Bone marrow (tissue), 2 donors: ENCODE measurements around the gene SEMA3B.
"Not testable (repeated sequence)": the region's sequence is repeated elsewhere in the genome, so short reads cannot be mapped to it uniquely, and the experiment has no call there.

Source experiments
- DNase-seq, 2 donors: peaks; one replicate each; lab custom pipeline; 2025; lab: John Stamatoyannopoulos, UW

SEMA3B gene

DNA sequence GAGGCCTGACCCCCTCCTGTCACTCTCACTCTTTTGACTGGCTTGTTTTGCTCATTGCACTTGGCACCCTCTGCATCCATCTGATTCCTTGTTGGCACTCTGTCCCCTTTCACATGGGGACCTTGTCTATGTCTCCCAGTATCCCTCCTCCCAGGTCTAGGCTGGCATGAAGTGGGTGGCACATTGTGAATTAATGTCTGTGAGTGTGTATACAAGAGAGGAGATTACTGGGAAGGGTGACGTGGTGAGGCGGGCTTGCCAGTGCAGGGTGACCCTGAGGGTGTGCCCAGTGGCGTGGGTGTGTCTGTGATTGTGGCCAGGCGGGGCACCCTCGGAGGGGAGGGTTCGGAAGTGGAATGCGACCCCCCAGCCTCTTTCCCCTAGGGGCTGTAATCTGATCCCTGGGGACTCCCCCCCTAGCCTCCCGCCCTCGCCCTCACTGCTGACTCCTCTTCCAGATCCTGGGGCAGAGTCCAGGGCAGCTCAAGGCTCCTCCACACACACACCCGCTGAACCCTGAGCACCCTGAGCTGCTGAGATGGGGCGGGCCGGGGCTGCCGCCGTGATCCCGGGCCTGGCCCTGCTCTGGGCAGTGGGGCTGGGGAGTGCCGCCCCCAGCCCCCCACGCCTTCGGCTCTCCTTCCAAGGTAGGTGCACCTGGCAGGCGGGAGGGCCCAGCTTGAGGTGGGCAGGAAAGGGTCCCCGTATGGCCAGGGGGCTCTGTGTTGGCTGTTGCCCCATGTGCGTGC, at the start of gene SEMA3B:
TSS of gene SEMA3B (plus strand) at position 445 of the 749 bp plus-strand sequence. CDS start at position 539, 94 bp downstream.
- no peak for DNase-seq

DNA sequence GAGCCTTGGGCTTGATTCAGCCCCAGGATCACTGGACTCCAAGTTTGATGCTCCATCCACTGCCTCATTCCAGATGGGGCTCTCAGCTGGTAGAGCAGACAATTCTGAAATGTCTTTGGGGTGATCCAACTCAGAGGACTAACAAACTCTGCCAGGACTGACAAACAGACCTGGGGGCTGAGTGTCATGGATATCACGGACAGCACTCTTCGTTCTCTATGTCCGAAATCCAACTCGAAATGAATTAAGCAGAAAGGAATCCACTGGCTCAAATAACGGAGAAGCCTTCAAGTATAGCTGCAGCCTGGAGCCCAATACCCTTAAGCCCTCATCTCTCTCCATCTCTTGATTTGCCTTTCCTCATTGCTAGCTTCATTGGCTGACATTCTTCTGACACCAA, 49.7 kb upstream of the SEMA3B start:
- no peak for DNase-seq

DNA sequence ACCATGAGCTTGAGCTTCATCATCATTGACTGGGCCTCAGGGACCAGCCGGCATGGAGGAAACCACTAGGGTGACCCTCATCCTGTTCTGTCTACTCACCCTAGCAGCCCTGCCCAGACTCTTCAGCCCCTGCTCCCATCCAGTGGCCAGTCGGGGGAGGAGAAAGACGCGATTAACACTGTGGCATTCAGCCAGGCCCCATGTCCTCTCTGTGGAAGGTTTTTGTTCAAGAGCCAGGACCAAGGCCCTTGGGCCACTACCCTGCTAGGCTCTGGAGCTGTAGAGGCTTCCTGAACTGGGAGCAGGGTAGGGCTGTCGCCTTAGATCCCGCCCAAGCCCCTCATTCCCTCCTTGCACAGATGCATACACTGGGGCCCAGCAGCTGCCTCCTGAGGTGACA, 48.8 kb upstream of the SEMA3B start:
- no peak for DNase-seq

DNA sequence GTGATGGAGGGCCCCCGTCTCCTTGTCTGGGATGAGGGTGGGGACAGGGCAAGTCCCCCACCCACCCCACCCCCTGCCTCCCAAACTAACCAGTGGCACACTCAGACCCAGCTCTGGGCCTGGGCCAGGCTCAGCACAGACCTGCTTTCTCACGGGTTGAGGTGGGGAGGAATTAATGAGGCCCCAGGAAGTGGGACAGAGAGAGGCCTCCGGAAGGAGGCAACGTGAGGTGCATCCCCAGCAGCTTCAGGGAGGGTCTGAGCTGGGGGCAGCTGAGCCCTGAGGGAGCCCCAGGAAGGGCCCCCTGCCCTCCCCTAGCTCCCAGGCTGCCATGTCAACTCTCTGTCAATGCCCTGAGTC, 47.9 kb upstream of the SEMA3B start:
- DNase-seq = no peak

DNA sequence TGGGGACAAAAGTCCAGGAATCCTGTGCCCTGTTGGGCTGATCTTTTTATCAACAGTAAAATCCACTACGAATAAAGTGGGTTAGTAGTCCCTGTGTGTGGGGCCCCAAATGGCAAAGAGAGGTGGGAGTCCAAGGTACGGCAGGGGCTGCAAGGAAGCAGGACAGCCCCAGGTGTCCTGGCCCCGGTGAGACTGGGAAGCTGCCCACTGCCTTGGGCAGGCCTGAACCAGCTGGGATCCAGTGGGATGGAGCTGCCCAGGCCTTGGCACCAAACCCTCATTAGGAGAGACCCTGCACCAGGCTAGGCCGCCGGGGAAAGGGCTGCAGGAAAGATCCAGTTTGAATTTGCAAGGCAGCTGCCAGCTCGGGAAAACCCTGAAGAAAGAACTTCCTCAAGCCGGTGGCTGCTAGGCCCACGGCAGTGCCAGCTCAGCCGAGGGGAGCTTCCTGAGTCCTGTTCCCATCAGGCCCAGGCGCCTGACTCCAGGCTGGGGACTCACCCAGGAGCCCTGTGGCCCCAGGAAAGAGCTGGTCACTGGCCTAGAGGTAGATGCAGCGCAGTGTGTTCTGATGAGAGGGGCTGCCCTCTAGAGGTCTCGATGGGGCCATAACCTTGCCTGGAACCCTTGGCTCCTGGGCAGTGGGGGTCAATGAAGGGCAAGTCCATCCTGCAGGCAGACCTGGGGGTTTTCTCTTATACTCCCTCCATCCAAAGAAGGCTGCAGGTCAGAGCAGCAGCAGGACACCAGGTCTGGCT, 47.4 kb upstream of the SEMA3B start:
- no peak for DNase-seq

DNA sequence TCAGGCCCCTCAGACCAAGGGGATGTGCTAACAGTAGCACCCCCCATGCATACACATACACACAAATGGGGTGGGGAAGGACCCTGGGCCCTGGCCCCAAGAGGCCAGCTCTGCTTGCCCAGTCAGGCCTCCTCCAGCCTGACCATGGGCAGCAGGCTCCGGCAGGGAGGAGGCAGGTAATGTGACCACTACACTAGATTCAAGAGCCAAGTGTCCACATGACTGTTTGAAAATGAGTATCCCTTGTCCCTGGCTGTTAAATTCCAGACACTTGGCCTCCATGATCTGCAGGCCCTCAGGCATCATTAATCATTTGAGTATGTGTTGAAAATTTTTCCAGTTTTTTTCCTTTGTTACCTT, 46.8 kb upstream of the SEMA3B start:
- no peak for DNase-seq

DNA sequence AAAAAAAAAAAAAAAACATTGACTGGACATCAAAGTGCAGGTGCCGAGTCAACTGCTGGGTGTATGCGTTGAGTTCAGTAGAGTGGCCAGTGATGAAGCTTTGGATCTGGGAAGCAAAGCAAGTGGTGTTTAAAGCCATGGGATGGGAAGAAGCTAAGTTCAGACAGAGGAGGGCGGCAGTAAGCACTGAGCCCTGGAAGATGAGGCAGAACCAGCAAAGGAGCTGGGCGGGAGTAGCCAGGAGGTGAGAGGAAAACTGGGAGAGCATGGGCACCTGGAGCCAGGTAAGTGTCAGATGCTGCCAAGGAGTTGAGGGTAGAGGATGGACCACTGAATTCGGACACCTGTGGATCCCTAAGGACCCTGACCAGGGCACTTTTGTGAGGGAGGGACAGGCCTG, 44.3 kb upstream of the SEMA3B start:
- DNase-seq = no peak

DNA sequence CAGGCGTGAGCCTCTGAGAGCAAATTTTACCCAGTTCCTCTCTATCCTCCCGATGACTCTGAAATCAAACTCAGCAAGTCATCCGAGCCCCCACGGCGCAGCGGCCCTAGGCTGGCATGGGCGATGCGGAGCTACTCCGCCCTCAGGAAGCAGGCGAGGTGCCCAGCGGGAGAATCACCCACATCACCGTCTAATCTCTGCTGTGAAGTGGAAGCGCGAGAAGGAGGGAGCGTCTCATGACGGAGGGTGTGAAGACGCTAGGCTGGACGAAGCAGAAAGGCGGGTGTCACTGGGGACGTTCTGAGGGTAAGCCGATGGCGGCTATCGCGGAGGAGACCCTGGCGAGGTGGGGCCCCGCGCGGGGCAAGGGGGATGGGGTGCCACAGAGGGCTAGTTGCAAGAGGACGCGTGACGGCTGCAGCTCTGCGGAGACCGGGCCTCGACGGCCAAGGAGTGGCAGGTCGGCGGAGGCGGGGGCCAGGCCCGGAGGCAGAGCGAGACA, 42.0 kb upstream of the SEMA3B start:
- no peak for DNase-seq

DNA sequence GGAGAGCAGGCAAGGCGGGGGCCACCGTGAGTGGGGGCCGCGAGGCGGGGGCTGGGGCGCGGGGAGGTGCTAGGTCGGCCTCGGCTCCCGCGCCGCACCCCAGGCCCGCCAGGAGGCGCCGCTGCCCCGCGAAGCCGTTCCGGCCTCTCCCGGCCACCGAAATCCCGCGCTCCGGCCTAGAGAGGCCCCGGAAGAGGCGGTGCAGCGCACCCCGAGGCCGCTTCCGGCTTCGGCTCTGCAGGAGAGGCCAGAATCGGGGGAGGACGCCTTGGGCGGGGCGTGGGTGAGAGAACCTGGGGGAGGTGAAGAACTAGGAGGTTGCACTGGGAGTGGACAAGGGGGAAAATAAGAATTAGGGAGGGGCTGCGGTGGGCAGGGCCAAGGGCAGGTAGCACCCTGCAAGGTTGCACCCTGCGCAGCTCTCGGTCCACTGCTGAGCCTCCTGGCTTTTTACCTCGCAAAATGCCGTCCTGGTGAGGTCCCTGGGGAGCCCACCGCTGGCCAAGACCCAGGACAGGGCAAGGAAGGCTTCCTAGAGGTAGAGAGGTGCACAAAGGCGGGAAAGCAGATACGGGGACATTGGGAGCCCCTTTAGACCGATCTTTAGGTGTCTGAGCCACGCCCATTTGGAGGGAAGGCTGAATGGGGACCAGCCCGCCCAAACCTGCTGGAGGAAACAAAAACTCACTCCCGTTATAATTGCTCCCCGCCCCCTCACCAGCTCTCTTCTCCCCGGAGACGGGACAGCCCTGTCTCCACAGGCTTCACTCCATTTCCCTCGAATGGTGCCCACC, 41.4 kb upstream of the SEMA3B start:
- peak; percentile 68 to 70 for DNase-seq

DNA sequence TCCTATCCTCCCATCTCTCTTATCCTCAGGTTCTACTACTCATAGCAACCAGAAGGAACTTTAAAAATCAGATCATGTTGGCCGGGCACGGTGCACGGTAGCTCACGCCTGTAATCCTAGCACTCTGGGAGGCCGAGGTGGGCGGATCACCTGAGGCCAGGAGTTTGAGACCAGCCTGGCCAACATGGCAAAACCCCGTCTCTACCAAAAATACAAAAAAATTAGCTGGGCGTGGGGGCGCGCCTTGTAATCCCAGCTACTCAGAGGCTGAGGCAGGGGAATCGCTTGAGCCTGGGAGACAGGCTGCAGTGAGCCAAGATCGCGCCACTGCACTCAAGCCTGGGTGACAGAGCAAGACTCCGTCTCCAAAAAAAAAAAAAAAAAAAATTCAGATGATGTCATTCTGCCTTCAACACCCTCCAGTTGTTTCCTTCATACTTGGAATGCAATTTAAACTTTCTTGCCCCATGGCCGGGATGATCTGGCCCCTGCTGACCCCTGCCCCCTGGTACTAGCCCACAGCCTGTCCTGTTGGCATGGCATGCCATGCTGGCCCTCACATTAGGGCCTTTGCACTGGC, 40.7 kb upstream of the SEMA3B start:
- not testable (repeated sequence) for DNase-seq

DNA sequence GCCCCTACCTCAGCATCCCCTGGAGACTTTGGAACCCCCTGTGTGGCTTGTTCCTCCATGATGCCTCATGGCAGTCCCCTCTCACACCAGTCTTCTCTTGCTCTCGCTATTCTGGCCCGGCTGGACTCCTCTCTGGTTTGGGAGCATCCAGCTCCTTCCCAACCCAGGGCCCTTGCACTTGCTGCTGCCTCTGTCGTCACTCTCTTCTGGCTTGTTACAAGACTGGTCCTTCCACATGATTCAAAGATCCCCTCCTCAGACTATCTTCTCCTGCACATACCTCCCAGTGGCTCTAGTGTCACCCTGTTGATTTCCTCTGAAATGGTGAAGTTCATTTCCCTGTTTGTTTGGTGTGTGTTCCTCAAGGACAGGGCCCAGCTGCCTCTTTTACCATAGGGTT, 39.5 kb upstream of the SEMA3B start:
- DNase-seq = no peak

DNA sequence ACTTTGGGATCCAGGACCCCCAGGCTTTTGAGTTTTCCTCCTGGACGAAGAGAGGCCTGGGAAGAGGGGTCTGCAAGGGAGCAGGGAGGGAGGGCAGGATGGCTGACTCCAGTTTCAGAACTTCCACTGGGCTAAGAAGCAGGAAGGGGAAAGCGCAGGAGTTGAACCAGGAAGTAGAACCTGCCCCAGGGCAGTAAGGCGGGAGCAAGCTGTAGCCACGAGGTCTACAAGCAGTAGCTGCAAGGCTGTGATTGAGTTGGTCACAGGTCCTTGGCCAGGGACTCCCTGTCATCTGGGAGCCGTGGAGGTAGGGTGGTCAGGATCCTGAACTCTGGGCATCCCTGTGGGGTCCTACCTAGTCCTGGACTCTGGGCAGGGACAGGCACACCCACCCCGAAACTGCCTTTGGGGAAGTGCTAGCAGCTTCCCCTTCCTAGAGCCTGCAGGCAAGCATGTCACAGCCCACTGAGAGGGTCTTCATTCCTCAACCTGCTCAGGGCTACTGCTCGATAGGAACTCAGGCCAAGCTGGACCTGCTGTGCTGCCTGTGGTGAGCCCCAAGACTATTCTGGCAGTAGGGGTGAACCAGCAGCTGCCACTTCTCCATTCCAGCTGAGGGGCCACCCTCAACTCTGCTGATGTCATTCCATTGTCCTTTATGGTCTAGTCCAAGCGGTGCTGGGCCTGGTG, 38.7 kb upstream of the SEMA3B start:
- no peak for DNase-seq

DNA sequence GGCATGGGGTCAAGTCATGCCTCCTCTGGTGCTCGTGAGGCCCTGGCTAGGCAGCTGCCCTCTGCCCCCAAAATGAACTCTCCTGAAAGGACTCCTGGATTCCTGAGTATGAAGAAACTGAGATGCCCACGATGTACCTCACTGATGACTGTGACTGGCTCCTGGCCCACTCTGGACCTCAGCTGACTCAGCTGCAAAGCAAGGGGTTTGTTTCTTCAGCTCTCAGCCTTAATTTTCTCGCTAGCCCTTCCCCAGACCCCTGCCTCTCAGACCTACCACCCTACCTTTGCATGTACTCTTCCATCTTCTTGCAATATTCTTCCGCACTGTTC, 38.2 kb upstream of the SEMA3B start:
- no peak for DNase-seq

DNA sequence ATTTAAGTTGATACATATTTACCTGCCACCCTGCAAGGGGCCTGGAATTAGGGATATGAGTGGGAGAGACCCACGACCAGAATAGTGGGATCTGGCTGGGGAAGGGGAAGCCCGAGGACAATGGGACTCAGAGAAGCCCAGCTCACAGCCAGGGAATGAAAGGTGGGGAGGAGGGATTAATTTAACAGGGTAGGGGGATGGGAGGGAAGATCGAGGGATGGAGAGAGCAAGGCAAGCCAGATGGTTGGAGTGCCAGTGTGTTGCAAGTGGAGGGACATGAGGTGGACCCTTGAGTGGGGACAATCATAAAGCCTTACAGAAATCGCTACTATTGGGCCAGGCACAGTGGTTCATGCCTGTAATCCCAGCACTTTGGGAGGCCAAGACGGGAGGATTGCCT, 37.4 kb upstream of the SEMA3B start:
- DNase-seq = no peak

DNA sequence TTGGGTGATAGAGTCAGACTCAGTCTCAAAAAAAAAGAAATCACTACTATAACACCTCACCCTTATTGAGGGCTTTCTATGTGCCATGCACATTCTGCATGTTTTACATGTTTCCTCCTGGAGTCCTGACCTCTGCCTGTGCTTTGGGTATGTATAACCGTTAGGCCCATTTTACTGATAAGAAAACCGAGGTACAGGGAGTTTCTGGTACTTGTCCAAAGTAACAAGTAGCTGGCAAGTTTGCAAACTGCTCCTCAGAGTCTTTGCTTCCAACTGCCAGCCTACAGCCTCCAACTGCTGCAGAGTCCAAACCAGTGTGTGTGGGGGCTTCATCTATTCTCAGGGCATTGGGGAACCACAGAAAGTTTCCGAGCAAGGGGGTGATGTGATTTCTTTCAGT, 36.6 kb upstream of the SEMA3B start:
- no peak for DNase-seq

DNA sequence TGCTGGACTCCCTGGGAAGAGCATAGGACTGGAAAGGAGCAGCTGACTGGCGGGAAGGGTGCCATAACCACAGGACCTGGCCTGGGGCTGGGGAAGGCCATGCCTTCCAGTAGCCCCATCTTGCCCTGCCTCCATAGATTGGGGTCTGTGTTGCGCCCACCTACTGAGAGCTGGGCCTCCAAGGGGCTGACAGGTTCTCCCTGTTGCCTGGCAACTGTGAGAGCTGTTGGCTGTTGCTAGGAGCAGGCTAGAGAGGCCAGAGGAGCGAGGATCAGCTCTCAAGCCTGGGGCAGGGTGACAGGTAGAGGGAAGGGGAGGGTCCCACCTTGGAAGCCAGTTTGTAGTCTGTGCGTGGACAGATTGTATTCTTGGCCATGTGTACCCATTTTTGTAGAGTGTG, 35.8 kb upstream of the SEMA3B start:
- no peak for DNase-seq

DNA sequence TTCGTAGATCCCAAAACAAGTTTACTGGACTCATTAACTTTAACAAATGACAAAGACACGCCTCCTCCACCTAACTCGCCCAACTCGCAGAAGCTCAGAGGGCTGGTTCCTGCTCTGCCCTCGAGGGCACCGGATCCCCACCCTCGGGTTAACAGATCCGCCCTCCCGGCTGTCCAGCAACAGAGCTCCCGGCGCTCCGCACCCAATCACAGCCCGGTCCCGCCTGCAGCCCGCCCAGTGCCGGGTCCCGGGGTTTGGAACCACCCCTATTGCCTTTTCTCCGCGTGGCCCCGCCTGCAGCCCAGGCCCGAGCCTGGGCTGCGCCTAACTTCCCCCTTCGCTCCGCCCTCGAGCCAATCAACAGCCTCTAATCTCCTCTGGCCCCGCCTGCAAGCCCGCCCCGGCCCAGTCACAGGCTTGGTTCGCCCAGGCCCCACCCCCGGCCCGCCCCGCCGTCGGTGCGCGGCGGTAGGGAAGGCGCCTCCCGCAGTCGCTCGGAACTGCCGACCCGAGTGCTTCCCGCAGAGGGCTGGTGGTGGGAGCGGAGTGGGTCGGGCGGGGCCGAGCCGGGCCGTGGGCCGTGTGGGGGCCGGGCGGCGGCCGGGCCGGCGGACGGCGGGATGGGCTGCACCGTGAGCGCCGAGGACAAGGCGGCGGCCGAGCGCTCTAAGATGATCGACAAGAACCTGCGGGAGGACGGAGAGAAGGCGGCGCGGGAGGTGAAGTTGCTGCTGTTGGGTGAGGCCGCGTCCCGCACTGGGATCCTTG, 33.0 kb upstream of the SEMA3B start, which contains the start of gene GNAI2:
TSS of gene GNAI2 (plus strand) at position 489 of the 768 bp plus-strand sequence. CDS start at position 621, 132 bp downstream.
- DNase-seq = peak; percentile 98 to 100

DNA sequence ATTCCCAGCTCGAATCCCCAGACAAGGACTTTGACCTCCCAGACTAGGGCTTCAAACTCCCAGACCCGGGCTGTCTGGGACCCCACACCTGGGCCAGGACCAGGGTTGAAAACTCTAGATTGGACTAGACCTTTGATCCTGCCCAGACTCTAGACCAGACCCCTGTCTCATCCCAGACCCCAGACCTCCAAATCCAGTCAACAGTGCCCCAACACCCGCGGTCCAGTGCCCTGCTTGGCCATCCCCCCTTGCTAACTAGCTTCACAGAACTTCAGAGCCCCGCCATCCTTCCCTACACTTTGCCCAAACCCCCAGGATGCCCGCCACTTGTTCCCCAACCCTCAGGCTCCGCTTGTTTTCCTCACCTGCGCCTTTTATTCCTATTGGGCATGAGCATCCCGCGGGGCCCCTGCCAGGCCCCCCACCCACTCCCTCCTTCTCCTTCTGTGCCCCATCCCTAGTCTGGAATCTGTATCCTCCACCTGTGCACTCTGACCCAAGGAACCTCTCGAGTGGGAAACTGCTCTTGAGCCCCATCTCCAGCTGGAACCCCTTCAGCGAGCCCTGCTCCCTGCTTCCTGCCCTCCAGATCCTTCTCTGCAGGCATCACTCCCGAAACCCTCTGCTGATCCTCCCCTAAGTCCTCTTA, 32.3 kb upstream of the SEMA3B start:
- DNase-seq = no peak

DNA sequence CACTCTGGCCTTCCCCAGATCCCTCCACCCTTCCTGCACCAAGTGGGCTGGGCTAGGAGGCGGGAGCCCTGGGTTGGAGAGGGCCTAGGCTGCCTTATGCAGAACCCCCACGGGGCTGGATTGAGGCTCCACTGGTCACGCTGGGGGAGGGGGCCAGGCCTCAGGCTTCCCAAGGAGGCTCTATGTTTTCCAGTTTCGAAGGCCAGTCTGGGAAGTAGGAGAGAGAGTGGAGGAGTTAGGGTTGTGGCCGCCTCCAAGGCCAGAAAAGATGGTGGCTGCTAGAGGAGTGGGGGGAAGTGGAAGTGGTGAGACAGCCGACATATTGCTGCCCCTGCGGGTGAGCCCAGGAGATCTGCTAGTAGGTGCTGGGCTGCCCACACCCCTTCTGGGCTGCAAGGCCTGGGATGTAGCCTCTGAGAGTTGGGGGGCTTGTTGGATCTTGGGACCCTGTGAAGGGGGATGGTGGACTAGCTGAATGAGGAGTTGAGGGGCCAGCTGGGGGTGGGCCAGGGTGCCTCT, 31.8 kb upstream of the SEMA3B start:
- peak in 1 of 2 donors; percentile 31 for DNase-seq
